ENCODE data around the gene DNAAF8.
"Not testable (repeated sequence)": the region's sequence is repeated elsewhere in the genome, so short reads cannot be mapped to it uniquely, and the experiment has no call there.

The DNAAF8 gene

DNA sequence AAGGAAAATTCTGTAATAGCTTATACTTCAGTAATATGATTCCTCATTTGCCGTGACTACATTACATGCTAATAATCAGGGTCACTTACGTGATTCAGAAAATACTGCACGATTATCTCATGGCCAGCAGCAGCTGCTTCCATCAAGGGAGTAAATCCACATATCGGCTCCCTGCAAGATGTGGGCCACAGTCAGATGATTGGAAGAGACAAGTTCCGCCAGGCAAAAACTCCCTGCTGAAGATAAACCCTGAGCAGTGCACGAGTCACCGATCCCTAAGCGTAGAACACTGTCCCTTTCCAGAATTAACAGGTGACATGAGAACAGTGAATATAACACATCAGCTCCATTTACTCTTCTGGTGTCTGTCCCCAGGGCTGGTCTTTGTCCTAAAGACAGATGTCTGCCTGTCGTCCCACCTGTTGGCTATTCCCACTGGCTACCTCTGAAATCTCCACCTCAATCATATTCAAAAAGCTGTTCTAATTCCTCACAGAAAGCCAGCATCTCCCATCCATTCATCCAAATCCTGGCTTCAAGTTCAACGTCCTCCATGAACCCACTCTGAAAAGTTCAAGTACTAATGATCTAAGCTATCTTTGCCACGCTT, 9.6 kb upstream of the DNAAF8 start:
- no peak for DNase-seq

DNA sequence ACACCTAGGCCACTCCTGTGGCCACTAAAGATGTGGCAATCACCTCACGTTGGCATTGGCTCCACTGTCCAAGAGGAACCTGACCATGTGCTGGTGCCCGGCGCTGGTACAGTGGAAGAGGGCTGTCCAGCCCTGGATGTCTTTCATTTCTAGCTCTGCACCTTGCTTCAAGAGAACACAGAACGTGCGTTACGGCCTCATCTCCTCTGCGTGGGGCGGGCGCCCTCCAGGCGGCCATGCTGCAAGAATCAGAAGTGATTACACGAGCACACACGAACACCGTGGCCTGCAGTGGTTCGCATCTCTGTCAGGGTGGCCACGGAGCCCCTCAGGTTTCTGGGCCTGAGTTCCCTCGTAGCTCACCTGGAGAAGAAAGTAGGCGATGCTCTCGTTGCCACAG, 7.7 kb upstream of the DNAAF8 start:
- no peak for DNase-seq

DNA sequence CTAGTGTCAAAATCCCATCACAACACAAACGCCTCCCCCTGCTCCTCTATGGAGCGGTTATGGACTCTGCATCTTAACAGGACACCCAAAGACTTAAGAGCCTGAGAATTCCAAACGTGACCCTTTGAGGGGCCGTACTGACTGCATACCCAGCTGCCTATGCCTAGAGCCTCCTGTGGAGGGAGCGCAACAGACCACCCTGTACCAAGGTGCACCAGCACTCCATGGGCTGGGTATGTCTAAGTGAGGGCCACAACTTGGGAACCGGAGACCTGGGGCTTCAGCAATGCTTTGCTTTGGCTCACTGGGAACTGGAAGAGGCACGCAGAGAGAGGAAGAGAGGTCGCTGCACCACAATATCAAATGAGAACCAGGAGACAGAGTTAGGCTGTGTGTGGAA, 5.7 kb upstream of the DNAAF8 start:
- DNase-seq = no peak

DNA sequence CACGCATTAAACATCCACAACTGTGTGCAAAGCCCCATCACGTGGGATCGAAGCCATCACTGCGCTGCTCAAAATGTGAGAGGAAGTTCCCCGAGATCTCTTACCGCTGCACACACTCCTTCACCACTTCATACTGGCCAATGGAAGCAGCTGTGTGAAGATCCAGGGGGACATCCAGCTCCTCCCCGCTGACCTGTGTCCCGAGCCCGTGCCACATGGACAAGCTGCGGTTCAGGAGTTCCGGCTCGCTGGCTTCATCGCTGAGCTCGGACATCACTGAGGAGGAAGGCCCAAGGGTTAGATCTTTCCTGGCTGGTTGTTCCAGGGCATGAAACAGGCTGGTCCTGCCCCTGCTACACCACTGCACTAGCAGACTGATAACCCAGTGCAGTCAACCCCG, 4.5 kb upstream of the DNAAF8 start:
- no peak for DNase-seq

DNA sequence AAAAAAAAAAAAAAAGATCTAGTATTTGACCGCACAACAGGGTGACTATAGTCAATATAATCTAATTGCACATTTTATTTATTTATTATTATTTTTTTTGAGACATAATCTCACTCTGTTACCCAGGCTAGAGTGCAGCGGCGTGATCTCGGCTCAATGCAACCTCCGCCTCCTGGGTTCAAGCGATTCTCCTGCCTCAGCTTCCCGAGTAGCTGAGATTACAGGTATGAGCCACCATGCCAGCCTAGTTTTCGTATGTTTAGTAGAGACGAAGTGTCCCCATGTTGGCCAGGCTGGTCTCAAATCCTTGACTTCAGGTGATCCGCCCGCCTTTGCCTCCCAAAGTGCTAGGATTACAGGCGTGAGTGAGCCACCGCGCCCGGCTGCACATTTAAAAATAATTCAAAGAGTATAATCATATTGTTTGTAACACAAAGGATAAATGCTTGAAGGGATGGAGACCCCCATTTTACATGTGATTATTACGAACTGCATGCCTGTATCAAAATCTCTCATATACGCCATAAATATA, 1.1 kb upstream of the DNAAF8 start:
- no peak for DNase-seq

DNA sequence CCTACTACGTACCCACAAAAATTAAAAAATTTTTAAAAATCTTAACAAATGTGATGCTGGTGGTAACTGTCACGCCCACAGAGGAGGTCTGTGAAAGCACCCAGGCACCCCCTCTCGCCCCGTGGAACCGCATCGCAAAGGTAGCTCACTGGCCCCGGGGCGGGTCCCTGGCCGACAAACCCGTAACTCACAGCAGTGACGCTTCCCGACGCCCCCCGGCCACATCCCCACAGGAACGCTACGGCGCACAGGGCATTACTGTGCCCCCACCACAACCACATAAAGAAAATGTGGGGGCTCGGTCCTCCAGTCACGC, 632 bp upstream of the DNAAF8 start:
- peak; percentile 6 for DNase-seq

DNA sequence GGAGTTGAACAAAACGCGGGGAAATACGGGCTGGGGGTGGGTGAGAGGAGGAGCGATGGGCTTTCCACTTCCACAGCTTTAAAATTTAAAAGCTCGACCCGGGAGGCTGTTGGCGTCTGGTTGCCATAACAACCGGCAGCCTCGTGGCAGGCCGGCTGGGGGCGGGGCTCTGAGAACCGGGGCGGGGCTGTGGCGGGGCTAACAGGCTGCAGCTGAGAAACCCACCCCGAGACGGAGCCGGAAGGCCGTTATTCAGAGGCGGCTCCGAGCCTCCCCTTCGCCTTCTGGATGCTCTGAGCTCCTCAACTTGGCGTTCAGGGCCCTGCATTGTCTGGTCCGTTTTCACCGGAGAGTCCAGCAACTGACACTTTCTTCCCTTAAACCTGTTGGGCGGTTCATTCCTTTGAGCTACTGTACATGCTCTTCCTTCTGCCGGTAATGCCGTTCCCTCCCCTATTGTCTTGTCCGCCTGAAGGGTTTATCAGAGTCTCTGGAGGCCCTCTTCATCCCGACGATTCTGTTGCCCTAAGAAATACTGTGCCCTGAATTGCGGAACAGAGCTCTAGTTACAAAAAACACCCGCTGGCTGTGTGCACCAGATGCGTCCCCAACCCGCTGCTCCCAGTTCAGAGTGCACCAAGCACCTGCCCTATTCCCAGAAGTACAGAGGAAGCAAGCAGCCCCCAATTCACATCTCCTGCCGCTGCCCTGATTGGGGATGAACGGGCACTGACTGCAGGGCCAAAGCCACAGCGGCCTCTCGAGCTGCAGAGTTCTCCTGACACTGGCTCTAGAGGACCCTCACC, 596 bp downstream of the DNAAF8 start:
- DNase-seq = peak; percentile 94

DNA sequence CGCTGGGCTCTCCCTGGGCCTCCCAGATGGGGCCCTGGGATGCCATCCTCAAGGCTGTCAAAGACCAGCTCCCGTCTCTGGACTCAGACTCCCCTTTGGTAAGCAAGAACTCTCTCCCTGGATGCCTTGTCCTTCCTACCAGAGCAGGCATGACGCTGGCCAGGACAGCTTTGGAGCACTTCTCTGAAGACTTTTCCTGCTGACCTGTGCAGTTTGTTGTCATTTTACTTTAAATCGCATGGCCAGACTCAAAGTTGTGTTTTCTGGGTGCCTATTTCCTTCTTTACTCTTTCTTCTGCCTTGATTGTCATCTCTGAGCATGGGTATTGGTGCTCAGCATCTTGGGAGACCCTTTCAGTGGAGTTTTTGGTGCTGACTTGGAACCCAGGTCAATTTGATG, 2.2 kb downstream of the DNAAF8 start:
- DNase-seq = no peak

DNA sequence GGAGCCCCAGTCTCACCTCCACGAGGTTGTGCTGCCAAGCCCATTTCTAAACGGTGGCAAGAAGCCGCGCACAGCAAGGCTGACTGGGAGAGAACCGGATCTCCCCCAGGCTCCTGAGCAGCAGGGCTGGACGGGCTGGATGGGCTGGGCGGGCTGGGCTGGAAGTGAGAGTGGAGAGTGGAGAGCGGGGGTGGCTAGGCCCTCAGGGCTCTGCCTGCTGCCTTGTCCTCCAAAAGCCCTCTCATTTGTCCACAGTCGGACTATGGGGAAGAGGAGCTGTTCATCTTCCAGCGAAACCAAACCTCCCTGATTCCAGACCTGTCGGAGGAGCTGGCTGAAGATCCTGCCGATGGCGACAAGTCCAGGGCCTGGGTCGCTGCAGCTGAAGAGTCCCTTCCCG, 3.2 kb downstream of the DNAAF8 start:
- DNase-seq = no peak

DNA sequence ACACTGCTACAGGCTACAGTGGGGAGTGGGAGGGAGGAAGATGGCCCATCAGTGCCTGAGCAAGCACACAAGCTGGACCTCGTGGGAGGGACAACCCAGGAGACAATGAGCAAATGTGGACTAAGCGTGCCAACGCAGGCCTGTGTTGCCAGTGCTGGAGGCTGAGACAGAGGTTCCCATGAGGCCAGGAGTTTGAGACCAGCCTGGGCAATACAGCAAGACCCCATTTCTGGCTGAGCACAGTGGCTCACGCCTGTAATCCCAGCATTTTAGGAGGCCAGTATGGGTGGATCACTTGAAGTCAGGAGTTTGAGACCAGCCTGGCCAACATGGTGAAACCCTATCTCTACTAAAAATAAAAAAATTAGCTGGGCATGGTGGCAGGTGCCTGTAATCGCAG, 4.0 kb downstream of the DNAAF8 start:
- not testable (repeated sequence) for DNase-seq

DNA sequence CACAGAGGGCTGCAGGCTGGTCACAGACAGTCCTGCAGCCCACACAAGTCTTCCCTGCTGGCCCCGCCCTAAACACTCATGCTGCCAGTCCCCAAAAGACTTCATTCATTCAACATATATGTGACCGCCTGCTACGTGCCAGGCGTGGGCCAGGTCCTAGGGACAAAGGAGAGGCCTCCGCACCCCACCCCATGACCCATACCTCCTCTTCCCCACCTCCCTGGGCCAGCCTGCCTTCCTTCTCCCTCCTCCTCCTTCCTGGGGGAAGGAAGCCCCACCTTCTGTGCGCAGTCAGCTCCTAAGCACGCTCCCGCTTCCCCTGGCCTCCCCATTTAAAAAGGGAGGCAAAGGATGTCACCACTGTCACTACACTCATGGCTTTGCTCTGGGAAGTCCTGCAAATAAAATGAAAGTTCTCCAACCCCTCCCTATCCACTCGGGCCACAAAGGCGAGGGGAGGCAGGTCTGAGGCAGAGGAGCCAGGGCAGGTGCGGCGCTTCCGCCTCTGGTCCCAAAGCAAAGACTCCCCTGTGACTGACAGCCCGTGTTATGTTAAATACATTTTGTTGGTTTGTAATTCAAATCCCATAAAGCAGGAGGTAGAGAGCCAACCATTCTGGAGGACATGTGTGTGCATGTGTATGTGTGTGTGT, 9.0 kb downstream of the DNAAF8 start:
- no peak for DNase-seq

DNA sequence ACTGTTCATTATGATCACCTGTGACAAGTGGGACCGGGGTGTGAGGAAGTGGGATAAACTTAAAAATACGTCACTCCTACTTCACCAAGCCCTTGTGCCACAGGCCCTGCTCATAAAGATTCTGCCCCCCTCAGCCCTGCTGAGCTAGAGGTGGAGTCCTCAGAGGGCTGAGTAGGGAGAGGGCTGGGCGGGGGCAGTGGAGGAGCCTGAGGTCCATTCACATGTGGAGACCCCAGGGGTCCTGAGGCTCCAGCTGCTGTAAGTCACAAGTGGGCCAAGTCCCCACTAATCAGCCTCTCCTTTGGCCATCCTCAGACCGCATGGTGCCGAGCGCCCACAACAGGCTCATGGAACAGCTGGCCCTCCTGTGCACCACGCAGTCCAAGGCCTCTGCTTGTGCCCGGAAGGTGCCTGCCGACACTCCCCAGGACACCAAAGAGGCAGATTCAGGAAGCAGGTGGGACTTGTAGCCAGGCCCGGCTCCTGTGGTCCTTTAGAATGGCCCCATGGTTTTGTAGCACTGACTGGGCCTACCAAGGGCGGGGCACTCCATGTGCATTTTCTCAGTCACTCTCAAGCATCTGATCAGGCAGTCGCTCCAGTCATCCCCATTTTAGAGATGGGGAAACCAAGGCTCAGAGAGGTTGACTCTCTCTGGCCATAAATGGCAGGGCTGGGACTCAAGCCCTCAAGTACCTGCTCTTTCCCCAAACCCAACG, 10.4 kb downstream of the DNAAF8 start:
- no peak for DNase-seq

DNA sequence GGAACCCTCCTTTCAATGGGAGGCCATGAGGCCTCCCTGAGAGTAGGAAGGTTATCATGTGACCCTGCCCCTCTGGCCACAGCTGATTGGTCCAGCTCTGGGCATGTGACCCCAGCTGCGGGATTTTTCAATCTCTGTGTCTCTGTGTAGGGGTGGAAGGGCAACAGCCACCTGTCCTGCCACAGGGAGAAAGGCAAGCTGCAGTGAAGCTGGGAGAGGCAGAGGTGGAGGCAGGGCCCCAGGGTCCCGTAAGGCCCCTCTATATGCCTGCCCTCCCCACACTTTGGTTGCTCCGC, 10.9 kb downstream of the DNAAF8 start:
- no peak for DNase-seq

DNA sequence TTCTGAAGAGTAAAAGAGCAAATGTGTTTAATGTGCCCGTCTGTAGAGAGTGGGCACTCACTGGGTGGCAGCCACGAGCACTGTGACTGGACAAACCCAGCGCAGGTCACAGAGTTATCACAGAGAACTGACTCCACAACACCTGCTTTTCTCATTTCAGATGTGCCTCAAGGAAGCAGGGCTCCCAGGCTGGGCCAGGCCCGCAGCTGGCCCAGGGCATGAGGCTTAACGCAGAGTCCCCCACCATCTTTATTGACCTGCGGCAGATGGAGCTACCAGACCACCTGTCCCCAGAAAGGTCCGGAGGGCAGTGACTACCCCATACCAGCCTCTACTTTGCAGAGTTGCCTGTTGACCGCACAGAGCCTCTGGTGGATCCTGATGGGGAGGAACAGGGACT, 11.9 kb downstream of the DNAAF8 start:
- no peak for DNase-seq

DNA sequence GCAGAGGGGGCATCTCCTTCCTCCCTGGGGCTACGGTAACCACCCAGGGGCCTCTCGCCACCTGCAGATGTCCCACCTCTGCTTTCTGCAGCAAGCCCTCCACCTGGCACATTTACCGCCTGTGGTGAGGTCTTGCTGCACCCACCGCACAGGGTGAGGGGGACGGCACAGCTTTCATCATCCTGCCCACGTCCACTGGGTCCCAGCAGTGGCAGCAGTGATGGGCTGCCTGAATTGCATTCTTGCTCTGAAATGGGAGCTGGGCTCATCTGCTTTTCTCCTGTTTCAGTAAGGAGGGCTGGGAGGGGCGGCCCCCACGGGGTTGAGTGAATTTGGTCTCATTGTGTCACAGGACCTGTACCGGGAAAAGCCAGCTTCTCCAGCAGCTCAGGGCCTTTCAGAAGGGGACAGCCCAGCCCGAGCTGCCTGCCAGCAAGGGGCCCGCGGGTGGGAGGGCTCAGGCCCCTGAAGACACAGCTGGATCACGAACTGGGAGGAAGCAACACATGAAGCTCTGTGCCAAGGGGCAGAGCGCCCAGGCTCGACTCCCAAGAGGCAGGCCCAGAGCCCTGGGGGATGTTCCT, 12.7 kb downstream of the DNAAF8 start:
- DNase-seq = no peak

DNA sequence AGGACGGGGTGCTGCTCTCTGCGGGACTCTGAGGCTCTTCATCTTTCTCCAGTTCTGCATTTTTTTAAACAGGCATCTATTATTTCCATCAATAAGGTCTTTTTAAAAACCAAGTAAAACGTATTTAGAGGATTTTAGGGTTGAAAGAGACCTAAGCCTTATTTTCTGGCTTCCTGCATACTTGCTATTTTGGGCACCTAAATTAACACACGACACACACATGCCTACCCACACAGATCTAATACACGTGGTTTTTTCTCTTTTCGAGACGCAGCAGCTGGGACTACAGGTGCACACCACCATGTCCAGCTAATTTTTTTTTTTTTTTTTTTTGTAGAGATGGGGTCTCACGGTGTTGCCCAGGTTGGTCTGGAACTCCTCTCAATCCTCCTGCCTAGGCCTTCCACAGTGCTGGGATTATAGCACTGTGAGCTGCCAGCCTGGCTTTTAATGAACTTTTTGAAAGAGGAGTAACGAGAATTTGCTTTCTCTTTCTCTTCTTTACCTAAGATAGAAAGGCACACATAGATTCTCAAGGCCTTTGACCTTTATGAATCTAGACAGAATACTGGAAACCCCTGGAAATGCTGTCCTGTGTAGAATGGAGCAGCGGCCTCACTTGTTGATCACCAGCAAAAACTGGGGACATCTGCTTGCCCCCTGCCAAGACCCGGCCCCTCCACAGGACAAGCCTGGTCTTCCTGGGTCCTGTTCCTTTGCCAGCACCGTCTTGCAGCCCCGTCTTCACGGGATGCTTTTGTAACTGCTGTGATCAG, 13.8 kb downstream of the DNAAF8 start:
- DNase-seq = no peak

DNA sequence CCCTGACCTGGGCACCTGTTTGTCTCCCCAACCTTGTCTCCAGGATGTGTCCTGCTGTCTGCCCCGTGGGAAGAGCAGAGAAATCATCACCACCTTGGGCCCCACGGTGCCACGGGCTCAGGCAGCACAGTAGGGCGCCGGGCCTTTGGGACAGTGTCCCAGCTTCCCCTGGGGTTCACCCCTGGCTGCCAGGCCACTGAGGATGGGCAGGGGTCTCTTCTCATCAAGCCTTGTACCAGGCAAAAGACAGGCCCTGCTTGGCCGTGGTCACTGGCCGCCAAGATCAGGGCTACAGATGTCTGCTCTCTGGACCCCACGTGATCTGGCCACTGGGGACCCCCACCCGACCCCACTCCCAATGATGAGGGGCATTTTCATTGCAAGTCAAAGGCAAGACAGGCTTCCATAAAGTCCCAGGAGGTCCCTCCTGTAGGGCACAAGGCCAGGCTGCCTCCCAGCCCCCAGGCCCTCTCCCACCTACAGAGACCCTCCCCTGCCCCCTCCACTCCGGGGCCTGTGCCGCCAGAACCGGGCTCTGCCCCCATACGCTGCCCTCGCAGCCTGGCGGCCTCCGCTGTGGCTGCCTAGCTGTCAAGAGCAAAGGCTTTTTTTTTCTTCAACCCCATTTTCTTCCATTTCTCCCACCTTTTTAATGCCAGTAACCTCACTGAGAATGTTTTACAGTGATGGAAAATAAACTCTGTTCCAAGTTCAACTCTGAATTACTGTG, 14.5 kb downstream of the DNAAF8 start:
- no peak for DNase-seq

DNA sequence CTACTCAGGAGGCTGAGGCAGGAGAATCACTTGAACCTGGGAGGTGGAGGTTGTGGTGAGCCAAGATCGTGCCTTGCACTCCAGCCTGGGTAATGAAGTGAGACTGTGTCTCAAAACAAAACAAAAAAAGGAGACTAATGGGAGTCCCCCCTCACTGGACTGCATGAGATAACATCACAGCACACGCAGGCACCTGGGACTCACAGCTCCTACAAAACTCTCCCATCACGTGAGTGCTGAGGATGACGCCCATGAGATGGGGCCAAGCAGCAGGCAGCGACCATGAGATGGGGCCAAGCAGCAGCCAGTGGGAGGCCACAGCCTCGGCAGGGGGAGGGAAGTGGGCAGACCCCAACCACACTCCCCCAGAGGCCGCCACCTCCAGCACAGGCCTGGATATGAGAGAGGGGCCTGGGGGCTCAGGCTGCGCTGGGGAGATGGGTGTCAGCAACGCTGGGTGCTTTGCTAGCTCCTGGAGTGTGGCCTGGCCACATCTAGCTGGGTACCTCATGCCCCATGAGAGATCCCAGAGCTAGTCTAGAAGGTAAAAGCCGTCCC, 15.4 kb downstream of the DNAAF8 start:
- no peak for DNase-seq

DNA sequence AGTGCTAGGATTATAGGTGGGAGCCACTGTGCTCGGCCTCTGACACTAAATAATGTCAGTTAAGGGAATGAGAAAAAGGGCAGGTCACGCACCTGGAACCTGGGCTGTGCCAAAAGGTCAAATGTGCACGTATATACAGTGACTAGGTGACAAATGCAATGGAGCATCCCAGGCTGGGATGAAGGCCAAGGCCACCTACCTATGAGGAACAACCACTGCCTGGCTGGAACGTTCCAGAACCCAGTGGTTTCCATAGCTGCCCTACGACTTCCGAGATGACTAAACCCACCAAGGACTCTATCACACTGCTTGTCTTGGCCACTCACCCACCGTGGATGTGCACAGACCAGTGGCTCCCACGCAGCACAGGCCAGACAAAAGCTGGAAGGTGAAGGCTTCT, 16.6 kb downstream of the DNAAF8 start:
- no peak for DNase-seq

DNA sequence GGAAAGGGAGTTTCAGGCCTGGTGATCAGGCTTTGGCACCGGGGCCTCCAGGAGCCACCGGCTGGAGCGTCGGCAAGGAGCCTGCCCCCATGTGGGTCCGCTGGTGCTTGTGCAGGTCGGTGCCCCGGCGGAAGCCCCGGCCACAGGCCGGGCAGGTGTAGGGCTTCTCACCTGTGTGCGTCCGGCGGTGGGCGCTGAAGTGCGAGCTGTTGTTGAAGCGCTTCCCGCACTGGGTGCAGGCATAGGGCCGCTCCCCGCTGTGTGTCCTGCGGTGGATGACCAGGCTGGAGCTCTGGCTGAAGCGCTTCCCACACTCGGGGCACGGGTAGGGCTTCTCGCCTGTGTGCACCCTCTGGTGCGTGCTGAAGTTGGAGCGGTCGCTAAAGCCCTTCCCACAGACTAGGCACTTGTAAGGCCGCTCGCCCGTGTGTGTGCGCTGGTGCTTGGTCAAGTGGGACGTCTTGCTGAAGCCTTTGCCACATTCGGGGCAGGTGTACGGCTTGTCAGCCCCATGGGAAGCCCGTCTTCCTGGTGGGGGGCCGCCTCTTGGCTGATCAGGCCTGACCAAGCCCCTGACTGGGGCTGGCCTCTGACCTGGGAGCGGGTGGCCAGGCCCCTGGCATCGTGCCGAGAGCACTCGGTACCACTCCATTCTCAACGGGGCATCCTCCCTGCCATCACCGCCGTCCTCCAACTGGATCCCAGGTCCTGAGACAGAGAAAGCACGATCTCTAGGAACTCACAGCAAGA, 18.2 kb downstream of the DNAAF8 start:
- no peak for DNase-seq

DNA sequence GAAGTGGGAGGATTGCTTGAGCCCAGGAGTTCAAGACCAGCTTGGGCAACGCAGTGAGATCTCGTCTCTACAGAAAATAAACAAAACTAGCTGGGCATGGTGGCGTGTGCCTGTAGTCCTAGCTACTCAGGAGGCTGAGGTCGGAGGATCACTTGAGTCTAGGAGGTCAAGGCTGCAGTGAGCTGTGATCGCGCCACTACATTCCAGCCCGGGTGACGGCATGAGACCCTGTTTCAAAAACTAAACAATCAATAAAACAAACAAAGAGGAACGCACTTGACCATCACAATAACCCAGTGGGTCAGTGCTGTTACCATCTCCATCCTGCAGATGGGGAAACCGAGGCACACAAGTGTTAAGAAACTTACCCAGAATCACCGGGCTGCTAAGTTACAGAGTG, 18.9 kb downstream of the DNAAF8 start:
- DNase-seq = no peak

All from activated CD4-positive, alpha-beta T cell treated with anti-CD3 and anti-CD28 coated beads, Interleukin-2, amount 50 U/mL, for 16 hours (primary cell).